Non-pigmented ciliary epithelial cell (primary cell): ENCODE measurements around the gene ZNF320.
"Not testable (repeated sequence)": the region's sequence is repeated elsewhere in the genome, so short reads cannot be mapped to it uniquely, and the experiment has no call there.

Experiments used
- DNase-seq: peaks from one replicate; pipeline ENCODE4 v3.0.0-alpha.2; 2010; ENCODE audit warnings: low read depth

ZNF320 gene

DNA sequence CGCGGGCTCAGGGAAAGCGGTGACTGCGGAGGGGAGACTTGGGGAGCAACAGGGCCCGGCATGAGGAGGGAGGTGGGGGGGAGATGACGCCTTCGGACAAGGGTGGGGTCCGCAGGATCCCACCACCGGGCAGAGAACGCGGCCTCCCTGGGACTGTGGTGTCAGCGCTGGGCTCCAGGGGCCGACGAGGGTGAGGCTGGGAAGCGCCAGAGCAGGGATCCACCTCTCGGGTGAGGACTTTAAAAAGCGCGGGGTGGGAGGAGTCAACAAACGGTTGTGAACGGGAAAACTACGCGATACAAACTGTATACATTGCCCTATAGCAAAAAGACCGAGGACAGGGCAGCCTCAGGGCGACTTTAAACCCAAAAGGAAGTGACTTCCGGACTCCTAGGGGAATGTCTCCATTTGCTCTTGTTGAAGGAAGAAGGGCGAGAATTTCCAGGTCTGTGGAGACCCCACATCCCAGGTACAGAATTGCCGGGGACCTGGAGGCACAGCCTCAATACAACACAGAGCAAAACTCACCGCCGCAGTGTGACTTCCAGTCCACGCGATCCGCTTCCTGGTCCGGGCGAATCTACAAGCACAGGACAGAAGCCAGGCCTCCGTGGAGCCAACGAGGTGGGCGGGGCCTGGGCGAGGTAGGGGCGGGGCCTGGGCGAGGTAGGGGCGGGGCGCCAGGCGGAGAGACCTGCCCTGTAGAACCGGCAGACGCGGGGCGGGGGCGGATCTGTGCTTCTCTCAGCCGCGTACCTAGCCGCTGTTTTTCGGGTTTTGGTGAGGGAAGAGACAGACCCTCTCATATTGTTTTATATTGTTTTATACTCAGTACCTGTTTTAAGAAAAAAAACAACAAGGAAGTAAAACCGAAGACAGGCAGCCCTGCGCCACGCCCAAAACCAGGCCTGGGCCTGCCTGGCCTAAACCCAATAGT lies 25.7 kb upstream of the ZNF320 start, which contains the start of gene ZNF888:
TSS of gene ZNF888 (minus strand) at position 588 of the 937 bp plus-strand sequence. CDS start 5,555 bp downstream, outside the sequence.
- DNase-seq: no peak

DNA sequence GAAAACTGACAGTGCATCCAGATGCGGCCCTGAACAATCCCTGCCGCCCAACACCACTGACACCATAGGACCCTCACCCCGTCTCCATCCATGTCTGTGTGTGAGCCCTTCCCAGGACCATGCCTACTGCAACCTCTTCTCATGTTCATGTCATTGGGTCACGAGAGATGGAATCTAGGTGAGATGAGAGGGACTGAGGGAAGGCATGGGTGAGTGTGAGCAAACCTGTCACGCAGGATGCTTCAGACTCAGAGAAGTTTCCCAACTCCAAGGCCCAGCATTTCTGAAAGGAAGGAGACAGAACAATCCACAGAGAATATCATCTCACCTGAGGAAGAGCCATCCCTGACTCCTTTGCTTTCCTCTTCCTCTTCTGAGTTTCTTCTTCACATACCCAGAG lies 20.1 kb upstream of the ZNF320 start:
- DNase-seq: no peak

DNA sequence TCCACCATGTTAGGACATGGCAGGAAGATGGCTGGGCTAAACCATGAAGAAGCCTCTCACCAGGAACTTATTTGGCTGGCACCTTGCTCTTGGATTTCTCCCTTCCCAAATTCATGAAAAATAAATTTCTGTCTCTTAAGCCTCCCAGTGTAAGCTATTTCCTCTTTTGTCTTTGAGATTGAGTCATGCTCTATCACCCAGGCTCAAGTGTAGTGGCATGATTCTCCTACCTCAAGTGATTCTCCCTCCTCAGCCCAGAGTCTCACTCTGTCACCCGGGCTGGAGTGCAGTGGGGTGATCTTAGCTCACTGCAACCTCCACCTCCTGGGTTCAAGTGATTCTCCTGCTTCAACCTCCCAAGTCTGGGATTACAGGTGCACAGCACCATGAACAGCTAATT lies 13.2 kb upstream of the ZNF320 start:
- no peak for DNase-seq

DNA sequence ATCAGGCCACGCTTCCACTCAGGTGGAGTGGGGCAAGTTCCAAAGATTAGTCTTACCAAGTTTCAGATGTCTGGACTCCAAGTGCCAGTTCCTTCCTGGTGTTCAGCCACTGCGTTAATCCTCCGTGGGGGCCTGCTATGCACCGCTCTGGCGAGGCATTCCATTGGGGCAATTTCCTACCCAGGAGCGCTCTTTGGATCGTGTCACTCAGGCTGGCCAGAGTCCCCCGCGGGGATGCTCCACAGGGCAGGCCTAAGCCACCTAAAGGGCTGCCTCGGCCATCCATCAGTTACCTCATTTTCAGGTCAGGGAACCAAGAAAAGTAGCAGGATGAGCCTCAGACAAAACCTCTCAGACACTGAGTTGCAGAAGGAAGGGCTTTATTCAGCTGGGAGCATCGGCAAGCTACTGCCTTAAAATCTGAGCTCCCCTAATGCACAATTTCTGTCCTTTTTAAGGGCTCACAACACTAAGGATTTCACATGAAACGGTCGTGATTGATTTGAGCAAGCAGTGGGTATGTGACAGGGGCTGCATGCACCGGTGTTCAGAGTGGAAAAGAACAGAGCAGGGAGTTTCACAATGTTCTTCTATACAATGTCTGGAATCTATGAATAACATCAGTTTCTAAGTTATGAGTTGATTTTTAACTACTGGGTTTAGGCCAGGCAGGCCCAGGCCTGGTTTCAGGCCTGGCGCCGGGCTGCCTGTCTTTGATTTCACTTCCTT lies 6.8 kb upstream of the ZNF320 start:
- not testable (repeated sequence) for DNase-seq

DNA sequence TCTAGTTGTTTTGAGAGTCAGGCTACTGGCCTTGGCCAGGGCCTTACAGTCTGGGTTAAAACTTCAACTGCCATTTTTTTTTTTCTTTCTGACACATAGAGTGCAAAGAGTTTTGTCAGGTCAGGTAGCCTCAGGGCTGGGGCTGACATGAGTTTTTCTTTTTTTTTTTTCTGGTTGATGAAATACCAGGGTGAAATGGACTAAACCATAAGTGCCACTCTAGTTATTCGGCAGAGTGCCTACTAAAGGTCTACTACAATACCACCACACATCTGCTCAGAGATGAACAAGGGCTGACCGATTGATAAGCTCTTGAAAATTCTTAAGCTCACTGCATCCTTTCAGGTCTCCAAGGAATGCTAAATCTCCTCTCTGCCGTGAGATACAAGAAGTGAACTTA lies 4.4 kb upstream of the ZNF320 start:
- no peak for DNase-seq

DNA sequence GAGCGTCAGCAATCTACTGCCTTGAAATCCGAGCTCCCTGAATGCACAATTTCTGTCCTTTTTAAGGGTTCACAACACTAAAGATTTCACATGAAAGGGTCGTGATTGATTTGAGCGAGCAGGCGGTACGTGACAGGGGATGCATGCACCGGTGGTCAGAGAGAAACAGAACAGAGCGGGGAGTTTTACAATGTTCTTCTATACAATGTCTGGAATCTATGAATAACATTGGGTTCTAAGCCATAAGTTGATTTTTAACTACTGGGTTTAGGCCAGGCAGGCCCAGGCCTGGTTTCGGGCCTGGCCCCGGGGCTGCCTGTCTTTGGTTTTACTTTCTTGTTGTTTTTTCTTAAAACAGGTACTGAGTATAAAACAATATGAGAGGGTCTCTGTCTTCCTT lies 1.2 kb upstream of the ZNF320 start:
- not testable (repeated sequence) for DNase-seq

DNA sequence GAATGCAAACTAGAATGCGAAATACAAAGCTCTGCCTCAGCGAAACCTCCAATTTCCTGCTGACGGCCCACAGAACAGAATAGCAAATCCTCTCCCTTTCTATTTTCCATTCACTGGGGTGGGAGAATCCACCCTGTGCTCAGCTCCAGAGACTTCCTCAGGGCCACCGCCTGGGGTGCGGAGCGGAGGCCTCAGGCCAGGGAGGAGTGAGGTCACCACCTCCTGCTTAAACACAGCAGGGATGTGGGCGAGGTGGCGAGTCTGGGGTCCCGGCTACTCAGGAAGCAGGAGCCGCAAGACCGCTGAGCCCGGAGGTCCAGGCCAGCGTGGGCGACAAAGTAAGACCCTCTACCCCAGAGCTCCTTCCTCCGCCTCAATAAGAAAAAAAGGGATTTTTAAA lies 666 bp upstream of the ZNF320 start:
- no peak for DNase-seq

DNA sequence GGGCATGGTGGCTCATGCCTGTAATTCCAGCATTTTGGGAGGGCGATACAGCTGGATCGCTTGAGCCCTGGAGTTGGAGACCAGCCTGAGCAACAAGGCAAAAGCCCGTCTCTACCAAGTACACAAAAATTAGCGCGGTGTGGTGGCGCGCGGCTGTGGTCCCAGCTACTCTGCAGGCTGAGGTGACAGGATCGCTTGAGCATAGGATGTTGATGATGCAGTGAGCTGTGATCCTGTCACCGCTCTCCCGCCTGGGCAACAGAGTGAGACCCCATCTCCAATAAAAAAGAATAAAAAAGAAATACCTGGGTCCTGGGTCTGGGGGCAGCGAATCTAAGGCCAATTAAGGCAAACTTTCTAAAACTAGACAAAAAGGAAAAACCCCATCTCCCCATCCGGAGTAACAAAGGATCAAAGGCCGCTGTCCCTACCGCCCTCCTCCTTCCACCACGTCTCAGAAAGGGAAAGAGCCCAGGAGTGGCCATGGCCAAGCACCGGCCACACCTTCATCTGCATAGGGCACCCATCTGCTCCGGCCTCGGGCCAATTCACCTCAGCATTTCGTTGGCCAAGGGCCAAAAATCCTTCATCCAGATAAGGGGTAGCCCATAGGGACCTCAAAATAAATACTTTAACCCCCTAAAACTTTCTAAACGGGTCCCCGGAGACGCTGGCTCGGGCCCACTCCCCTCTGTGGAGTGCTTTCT lies 851 bp downstream of the ZNF320 start:
- DNase-seq: no peak

DNA sequence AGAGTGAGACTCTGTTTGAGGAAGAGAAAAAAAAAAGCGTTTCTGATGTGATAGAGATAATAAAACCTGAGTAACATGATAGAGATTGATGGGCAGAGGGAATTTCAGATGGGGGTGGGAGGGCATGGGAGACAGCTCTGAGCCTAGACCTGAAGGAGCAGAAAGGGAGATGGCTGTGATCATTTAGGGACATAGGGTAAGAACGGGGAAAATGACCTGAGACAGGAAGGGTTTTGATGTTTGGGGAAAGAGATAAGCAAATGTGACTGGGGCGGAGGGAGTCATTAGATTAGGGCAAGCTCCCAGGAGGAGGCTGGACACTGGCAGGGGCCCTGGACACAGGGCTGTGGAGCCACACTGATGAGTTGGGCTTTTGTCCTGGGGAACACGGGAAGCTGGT lies 6.1 kb downstream of the ZNF320 start:
- DNase-seq: no peak

DNA sequence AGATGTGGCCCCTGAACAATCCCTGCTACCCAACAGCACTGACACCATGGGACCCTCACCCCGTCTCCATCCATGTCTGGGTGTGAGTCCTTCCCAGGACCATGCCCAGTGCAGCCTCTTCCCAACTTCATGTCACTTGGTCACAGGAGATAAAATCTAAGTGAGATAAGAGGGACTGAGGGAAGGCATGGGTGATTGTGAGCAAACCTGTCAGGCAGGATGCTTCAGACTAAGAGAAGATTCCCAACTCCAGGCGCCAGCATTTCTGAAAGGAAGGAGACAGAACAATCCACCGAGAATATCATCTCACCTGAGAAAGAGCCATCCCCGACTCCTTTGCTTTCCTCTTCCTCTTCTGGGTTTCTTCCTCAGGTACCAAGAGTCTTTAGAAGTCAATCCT lies 7.5 kb downstream of the ZNF320 start:
- DNase-seq: no peak

DNA sequence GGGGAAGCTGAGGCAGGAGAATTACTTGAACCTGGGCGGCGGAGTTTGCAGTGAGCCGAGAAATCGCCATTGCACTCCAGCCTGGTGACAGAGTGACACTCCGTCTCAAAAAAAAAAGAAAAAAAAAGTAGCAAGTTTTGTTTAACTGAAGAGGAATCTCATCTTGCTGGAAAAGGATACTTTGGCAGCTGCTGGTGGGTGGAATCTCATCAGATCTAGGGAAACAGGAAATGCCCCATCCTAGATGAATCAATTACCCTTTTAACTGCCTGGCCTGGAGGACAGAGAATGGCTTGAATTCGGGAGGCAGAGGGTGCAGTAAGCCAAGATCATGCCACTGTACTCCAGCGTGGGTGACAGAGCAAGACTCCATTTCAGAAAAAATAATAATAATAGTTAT lies 8.4 kb downstream of the ZNF320 start:
- DNase-seq: no peak

DNA sequence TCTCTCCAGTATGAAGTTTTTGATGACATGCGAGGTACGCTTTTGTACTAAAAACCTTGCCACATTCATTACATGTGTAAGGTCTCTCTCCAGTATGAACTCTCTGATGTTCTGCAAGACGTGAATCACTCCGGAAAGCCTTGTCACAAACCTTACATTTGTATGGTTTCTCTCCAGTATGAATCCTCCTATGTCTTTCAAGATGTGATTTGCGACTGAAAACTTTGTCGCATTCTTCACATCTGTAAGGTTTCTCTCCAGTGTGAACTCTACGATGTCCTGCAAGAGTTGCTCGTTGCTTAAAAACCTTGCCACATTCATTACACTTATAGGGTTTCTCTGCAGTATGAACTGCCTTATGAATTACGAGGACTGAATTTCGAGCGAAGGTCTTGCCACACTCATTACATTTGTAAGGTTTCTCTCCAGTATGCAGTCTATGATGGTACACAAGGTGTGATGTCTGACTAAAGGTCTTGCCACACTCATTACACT lies 16.5 kb downstream of the ZNF320 start:
- no peak for DNase-seq

DNA sequence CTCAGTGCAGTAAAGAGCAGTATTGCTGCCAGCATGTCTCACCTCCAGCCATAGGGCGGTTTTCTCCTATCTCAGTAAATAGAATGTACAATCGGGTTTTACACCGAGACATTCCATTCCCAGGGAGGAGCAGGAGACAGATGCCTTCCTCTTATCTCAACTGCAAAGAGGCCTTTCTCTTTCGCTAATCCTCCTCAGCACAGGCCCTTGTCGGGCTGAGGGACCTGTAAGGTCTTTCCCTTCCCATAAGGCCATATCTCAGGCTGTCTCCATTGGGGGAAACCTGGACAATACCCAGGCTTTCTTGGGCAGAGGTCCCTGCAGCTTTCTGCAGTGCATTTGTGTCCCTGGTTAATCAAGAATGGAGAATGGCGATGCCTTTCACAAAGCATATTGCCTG lies 24.4 kb downstream of the ZNF320 start:
- not testable (repeated sequence) for DNase-seq

DNA sequence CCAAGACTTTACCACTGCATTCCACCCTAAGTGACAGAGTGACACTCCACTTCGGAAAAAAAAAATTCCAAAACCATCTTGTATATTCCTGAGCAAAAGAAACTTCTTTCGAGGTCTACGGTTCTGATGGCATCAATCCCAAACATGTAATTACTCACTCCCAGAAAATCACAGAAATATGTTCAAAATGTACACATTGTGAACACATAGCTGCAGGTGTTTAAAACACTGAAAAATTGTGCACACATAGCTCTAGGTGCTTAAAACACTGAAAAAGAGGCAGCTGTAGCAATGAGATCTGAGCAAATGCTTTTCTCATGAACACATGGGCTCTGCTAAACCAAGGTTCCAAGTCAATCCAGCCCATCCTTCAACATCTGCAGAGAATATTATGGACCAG lies 26.0 kb downstream of the ZNF320 start:
- DNase-seq: no peak

DNA sequence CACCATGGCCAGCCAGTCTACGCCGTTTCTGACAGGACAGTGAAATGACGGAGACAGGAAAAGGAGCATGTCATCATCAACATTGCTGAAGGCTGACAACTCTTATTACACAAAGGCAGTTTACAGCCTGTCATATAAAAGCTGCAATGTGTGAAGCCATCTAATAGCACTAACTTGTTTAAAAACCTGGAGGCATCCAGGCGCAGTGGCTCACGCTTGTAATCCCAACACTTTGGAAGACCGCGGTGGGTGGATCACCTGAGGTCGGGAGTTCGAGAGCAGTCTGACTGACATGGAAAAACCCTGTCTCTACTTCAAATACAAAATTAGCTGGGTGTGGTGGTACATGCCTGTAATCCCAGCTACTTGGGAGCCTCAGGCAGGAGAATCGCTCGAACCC lies 29.4 kb downstream of the ZNF320 start:
- not testable (repeated sequence) for DNase-seq

DNA sequence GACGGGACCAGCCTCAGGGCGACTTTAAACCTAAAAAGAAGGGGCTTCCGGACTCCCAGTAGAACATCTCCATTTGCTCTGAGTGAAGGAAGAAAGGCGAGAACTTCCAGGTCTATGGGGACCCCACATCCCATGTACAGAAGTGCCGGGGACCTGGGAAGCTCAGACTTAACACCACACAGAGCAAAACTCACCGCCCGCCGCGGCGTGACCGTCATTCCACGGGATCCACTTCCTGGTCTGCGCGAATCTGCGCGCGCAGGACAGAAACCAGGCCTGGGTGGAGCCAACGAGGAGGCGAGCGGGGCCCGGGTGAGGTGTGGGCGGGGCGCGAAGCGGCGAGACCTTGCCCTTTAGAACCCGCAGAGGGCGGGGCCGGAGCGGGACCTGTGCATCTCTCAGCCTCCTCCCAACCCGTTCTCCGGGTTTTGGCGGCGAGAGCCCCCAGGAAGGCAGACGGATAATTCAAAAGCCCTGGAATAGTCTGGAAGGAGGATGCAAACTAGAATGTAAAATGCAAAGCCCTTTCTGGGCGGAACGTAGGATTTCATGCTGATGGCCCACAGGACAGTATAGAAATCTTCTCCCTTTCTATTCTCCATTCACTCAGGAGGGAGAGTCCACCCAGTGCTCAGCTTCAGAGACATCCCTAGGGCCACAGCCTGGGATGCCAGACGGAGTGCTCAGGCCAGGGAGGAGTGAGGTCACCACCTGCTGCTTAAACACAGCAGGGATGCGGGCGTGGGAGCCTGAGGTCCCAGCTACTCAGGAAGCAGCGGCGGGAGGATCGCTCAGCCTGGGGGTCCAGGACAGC lies 39.9 kb downstream of the ZNF320 start, which contains the start of gene ZNF468:
TSS of gene ZNF468 (minus strand) at position 242 of the 814 bp plus-strand sequence. CDS start 3,347 bp downstream, outside the sequence.
- peak; percentile 9 for DNase-seq

DNA sequence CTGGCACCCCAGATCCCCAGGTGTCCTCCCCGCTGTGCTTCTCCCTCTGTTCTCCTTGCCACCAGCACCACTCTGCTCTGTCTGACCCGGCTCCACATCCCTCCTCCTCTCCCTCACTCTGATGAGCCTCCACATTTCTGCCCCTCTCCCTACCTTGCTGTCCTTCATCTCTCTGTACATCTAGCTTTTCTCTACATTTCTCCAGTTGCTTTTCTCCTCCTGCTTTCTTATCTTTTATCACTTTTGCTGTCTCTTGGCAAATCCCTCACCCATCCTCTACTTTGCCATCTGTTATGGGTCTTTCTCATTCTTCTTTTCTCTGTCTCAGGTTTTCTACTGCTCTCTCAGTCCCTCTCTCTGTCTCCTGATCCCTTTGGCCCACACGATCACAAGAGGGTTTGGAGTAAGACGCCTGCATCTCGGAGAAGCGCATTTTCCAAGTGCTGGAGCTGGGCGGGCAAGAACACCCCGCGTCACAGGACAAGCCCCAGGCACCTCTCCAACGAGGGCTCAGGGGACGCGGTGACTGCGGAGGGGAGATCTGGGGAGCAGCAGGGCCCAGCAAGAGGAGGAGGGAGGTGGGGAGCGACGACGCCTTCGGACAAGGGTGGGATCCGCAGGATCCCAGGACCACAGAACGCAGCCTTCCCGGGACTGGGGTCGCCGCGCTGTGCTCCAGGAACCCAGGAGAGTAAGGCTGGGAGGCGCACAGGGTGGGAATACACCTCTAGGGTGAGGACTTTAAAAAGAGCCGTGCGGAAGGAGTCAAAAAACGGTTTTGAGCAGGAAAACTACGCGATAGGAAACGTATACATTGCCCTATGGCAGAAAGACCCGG lies 40.7 kb downstream of the ZNF320 start:
- not testable (repeated sequence) for DNase-seq
